Mesothelial cell of epicardium (in vitro differentiated cells): Measurements from ENCODE around the gene PIGO. TPM values are rescaled to one million over a fixed set of nuclear protein-coding genes. Genes with fewer than 3 reads are reported as not detected.

Source experiments
- DNase-seq, 2 experiments: peaks; one replicate each; pipeline ENCODE4 v3.0.0; 2021; ENCODE audit warnings: low spot score in 2 of 2; ENCODE audit not compliant: unreplicated experiment in 2 of 2
- H3K27ac Mint-ChIP-seq: 2 replicates; pipeline ENCODE4 v1.8.0; 2021; ENCODE audit warnings: mixed read lengths
- H3K27me3 Mint-ChIP-seq: 2 replicates; pipeline ENCODE4 v1.8.0; 2021; ENCODE audit warnings: low read depth, mixed read lengths
- H3K36me3 Mint-ChIP-seq: 2 replicates; pipeline ENCODE4 v1.8.0; 2021; ENCODE audit warnings: mixed read lengths
- H3K4me1 Mint-ChIP-seq: 2 replicates; pipeline ENCODE4 v1.8.0; 2021; ENCODE audit warnings: mixed read lengths
- H3K4me3 Mint-ChIP-seq: 2 replicates; pipeline ENCODE4 v1.8.0; 2021; ENCODE audit warnings: mild to moderate bottlenecking, moderate library complexity, mixed read lengths
- H3K9me3 Mint-ChIP-seq: 2 replicates; pipeline ENCODE4 v1.8.0; 2021; ENCODE audit warnings: mixed read lengths
- CTCF ChIP-seq: fragments of 200-600 bp; sonication (generic); IDR thresholded peaks from one replicate; pipeline ENCODE4 v1.5.0; 2021; ENCODE audit warnings: antibody characterized with exemption; ENCODE audit not compliant: unreplicated experiment
- total RNA-seq: library from RNA; stranded (reverse); gene quantifications from 3 replicates; pipeline ENCODE4 v1.2.1, GENCODE V29; 2021

PIGO gene
- total RNA-seq, 1 donor from 2014 or later, result 28.4 TPM

- peaks cover 7% of the 10 kb centered on the region for H3K36me3 Mint-ChIP-seq
- no peaks in the 10 kb centered on the region for H3K27me3 Mint-ChIP-seq
- no peak for DNase-seq
- no peak overlapping the region for H3K27ac Mint-ChIP-seq
- H3K4me3 Mint-ChIP-seq, result peak overlapping the region; percentile 93
- no peak for TF ChIP-seq CTCF
- no peaks in the 10 kb centered on the region for H3K9me3 Mint-ChIP-seq
- H3K4me1 Mint-ChIP-seq, result peaks cover 21% of the 10 kb centered on the region
Observed at GRCh38 chr9:35078066-35078465, 18.3 kb downstream of the PIGO start.

GRCh38 chr9:35076848-35077247 lies 19.5 kb downstream of the PIGO start:
- peaks cover 7% of the 10 kb centered on the region for H3K36me3 Mint-ChIP-seq
- no peaks in the 10 kb centered on the region for H3K27me3 Mint-ChIP-seq
- H3K4me1 Mint-ChIP-seq, result peaks cover 25% of the 10 kb centered on the region
- H3K9me3 Mint-ChIP-seq, result no peaks in the 10 kb centered on the region
- DNase-seq, result no peak
- no peak for TF ChIP-seq CTCF
- no peak overlapping the region for H3K27ac Mint-ChIP-seq
- no peak overlapping the region for H3K4me3 Mint-ChIP-seq

- no peaks in the 10 kb centered on the region for H3K9me3 Mint-ChIP-seq
- no peak overlapping the region for H3K27ac Mint-ChIP-seq
- no peak overlapping the region for H3K4me3 Mint-ChIP-seq
- DNase-seq, result no peak
- no peaks in the 10 kb centered on the region for H3K27me3 Mint-ChIP-seq
- peaks cover 37% of the 10 kb centered on the region for H3K4me1 Mint-ChIP-seq
- no peak for TF ChIP-seq CTCF
- peaks cover 7% of the 10 kb centered on the region for H3K36me3 Mint-ChIP-seq
Observed at GRCh38 chr9:35075358-35075757, 21.0 kb downstream of the PIGO start.

- Mint-ChIP-seq H3K4me1 (peaks cover 38% of the 10 kb centered on the region), H3K4me3 (no peak overlapping the region), H3K27me3 (no peaks in the 10 kb centered on the region), H3K27ac (no peak overlapping the region), H3K36me3 (peaks cover 7% of the 10 kb centered on the region), H3K9me3 (no peaks in the 10 kb centered on the region)
- no peak for TF ChIP-seq CTCF
- no peak for DNase-seq
Observed at GRCh38 chr9:35074791-35075190, 21.6 kb downstream of the PIGO start.

GRCh38 chr9:35074141-35074540 lies 22.2 kb downstream of the PIGO start:
- Mint-ChIP-seq H3K9me3 (no peaks in the 10 kb centered on the region), H3K4me3 (no peak overlapping the region), H3K36me3 (peaks cover 7% of the 10 kb centered on the region), H3K27ac (peak overlapping the region; percentile 67), H3K27me3 (no peaks in the 10 kb centered on the region), H3K4me1 (peaks cover 43% of the 10 kb centered on the region)
- no peak for TF ChIP-seq CTCF
- DNase-seq, result no peak

GRCh38 chr9:35073279-35073612 lies 23.1 kb downstream of the PIGO start:
- no peak for DNase-seq
- Mint-ChIP-seq H3K4me1 (peaks cover 43% of the 10 kb centered on the region), H3K9me3 (no peaks in the 10 kb centered on the region), H3K27ac (peak overlapping the region; percentile 95), H3K27me3 (no peaks in the 10 kb centered on the region), H3K36me3 (peaks cover 7% of the 10 kb centered on the region), H3K4me3 (no peak overlapping the region)
- no peak for TF ChIP-seq CTCF
